ENCODE data around the gene SIRT3.

DNA sequence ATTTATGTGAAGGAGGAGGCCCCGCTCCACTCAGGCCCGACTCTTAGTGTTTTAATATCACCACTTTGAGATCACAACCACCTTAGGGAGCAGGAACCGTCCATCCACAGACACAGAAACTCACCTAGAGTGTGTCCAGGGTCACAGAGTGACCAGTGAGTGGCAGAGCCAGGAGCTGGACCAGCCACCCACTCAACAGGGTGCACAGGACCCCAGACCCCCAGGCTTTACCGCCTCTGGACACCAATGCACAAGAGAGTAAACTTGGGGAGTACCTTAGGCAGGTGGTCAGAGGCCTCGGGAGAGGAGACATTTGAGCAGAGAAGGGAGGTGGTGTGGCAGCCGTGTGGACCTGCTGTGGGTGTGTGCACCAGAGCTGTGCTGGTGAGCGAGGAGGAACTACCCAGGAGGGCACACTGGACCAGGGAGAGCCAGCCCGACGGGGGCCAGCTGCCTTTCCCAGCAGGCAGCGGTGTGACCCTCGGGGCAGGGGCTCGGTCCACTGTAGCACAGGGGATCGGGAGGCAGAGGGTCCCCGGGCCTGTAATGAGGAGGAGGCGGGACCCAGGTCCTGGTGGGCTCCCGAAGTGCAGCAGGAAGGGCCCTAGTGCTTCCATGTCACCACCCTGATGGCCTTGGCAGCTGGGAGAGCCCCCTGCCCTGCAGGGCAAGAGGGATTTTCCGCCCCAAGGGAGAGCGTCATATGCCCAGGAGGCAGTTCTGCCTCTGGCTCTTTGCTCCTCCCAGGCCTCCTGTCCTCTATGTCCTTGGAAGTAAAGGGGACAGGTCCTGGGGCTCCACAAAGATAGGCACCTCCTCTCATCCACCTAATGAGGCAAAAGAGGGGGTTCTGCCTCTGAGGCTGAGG lies 34.5 kb upstream of the SIRT3 start:
- TF ChIP-seq, protein P1, sequence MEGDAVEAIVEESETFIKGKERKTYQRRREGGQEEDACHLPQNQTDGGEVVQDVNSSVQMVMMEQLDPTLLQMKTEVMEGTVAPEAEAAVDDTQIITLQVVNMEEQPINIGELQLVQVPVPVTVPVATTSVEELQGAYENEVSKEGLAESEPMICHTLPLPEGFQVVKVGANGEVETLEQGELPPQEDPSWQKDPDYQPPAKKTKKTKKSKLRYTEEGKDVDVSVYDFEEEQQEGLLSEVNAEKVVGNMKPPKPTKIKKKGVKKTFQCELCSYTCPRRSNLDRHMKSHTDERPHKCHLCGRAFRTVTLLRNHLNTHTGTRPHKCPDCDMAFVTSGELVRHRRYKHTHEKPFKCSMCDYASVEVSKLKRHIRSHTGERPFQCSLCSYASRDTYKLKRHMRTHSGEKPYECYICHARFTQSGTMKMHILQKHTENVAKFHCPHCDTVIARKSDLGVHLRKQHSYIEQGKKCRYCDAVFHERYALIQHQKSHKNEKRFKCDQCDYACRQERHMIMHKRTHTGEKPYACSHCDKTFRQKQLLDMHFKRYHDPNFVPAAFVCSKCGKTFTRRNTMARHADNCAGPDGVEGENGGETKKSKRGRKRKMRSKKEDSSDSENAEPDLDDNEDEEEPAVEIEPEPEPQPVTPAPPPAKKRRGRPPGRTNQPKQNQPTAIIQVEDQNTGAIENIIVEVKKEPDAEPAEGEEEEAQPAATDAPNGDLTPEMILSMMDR (IDR thresholded peaks at IDR 0.05) = no peak
- TF ChIP-seq POLR2A (IDR thresholded peaks at IDR 0.05) = no peak
